Caki2 (cell line): ENCODE data around the gene UBR2. TPM values are rescaled to one million over a fixed set of nuclear protein-coding genes. Genes with fewer than 3 reads are reported as not detected.
"Not testable (repeated sequence)": the region's sequence is repeated elsewhere in the genome, so short reads cannot be mapped to it uniquely, and the experiment has no call there.

Experiments used
- DNase-seq: peaks from one replicate; pipeline ENCODE4 v3.0.0-alpha.2; 2015; ENCODE audit warnings: low read depth
- in situ Hi-C: cut with HindIII; loops from 2 replicates; pipeline ENCODE4 v1.10.0; 2016; ENCODE audit warnings: low sequenced_read_pairs, low pct_unique_long_range_greater_than_20kb, mixed read lengths
- total RNA-seq: library from RNA; depleted of rRNA; stranded (reverse); fragments of >200 nt; shearing (Covaris generic); gene quantifications from 2 replicates; pipeline ENCODE4 v1.2.3, GENCODE V29; 2014; ENCODE audit warnings: low replicate concordance

UBR2 gene
- total RNA-seq, 1 experiment from 2014 or later, result 10.6 TPM

GRCh38 chr6:42661540-42662153 lies 97.8 kb downstream of the UBR2 start:
- in situ Hi-C loops, result no loop called here
- peak; percentile 59 for DNase-seq

GRCh38 chr6:42664718-42665117 lies 100.9 kb downstream of the UBR2 start:
- in situ Hi-C loops, result no loop called here
- no peak for DNase-seq

DNA sequence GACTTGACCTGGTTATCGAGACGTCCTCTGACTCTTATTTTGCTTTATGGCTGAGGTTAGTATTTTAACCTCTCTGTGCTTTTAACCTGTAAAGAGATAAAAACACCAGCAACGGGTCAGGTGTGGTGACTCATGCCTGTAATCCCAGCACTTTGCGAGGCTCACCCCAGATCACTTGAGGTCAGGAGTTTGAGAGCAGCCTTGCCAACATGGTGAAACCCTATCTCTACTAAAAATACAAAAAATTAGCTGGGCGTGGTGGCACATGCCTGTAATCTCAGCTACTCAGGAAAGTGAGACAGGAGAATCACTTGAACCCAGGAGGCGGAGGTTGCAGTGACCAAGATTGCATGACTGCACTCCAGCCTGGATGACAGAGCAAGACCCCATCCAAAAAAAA lies 110.5 kb downstream of the UBR2 start:
- peak; percentile 27 for DNase-seq
- in situ Hi-C loops, result not testable (repeated sequence)

GRCh38 chr6:42674780-42675179 lies 111.0 kb downstream of the UBR2 start:
- no peak for DNase-seq
- in situ Hi-C loops, result no loop called here

DNA sequence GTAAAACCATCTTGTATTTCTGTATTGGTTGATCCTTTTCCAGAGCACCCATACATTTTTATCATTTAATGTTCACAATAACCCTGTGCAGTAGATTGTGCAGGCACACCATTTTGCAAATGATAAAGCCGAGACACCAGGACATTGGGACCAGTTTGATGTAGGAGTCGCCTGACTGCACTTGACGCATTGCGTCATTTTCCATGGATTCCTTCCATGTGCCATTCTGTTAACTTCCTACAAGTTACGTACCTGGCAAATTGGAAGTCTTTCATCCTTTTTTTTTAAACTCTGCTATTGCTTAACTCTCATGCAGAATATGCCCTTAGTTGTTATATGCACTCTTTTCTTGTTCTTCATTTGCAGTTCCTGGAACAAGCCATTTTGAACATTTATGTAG lies 115.5 kb downstream of the UBR2 start:
- DNase-seq, result no peak
- in situ Hi-C loops, result no loop called here

GRCh38 chr6:42688281-42688680 lies 124.5 kb downstream of the UBR2 start:
- in situ Hi-C loops, result no loop called here
- no peak for DNase-seq

- peak; percentile 41 for DNase-seq
- in situ Hi-C loops, result no loop called here
These were observed 125.5 kb downstream of the UBR2 start for GRCh38 chr6:42689371-42689770.

DNA sequence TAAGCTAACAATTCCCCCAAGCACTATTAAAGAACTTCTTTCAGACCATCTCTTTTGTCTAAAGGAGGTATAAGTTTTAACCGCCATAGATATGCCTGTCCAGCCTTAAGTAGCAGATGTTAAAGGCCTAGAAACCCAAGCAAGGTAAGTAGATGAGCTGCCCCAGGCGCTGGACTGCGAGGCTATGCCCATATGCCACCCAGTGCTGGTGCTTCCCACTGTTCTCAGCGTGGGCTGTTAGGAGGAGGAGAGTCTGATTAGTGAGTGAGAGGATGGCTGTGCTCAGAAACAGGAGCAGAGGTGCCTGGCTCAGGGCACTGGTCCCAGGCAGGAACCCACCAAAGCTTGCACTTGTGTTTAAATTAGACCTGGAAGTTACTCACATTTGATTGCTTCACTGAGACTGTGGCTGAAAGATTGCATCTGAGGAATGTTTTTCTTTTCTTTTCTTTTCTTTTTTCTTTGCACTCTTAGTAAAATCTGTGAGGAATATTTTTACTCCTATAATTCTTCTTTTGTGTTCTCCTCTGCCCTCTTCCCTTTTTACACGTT lies 126.4 kb downstream of the UBR2 start:
- in situ Hi-C loops, result no loop called here
- no peak for DNase-seq

DNA sequence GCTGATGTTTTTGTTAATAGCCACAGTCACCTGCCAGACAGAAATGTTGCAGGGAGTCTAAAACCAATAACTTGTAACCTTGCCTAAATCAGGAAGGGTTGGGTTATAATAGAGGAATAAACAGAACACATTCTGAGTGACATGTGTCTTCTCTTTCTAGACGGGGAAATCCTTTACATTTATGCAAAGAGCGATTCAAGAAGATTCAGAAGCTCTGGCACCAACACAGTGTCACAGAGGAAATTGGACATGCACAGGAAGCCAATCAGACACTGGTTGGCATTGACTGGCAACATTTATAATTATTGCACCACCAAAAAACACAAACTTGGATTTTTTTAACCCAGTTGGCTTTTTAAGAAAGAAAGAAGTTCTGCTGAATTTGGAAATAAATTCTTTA lies 127.0 kb downstream of the UBR2 start:
- in situ Hi-C loops, result no loop called here
- DNase-seq, result no peak

- in situ Hi-C loops, result no loop called here
- DNase-seq, result peak; percentile 90
These were observed 128.5 kb downstream of the UBR2 start for GRCh38 chr6:42692137-42692911.

GRCh38 chr6:42693725-42694323 lies 130.0 kb downstream of the UBR2 start:
- DNase-seq, result no peak
- in situ Hi-C loops, result no loop called here

- in situ Hi-C loops, result no loop called here
- no peak for DNase-seq
These were observed 130.8 kb downstream of the UBR2 start for GRCh38 chr6:42694586-42694985.

- in situ Hi-C loops, result no loop called here
- no peak for DNase-seq
These were observed 132.9 kb downstream of the UBR2 start for GRCh38 chr6:42696526-42697267.

DNA sequence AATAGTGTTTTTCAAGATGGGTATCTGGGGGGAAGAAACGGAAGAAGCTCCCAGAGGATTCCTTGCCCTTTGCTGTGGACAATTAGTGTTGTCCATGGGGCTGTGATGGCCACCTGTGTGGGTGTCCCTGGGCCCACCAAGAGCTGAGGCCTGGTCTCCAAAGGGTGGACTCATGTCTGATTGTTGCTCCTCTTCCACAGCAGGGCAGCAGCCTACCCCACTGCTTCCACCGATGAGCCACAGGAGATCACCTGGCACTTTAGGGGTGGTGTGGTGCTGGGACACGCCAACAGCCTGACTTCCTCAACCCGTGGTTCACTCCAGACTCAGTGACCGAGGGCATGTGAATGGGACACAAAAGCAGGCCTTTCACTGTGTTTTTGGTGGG lies 133.4 kb downstream of the UBR2 start:
- in situ Hi-C loops, result no loop called here
- no peak for DNase-seq

DNA sequence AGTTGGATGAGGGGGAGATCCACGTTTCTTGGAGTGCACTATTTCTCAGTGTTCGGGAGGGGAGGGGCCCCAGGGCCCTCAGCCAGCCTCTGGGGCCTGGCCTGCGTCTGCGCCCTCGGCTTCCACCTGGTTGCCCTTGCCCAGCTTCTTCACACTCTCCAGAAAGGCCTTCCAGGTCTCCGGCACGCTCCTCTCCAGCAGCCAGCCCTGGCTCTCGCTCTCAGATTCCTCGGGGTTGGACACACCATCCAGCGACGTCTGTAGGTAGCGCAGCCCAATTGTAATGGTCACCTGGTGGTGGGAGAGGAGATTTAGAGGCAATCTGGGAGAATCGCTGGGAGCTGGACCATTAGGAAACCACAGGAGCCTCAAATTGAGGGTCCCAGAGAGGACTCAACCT lies 134.4 kb downstream of the UBR2 start:
- no peak for DNase-seq
- in situ Hi-C loops, result no loop called here

- DNase-seq, result peak; percentile 67
- in situ Hi-C loops, result no loop called here
These were observed 138.4 kb downstream of the UBR2 start for GRCh38 chr6:42702200-42702599.

DNA sequence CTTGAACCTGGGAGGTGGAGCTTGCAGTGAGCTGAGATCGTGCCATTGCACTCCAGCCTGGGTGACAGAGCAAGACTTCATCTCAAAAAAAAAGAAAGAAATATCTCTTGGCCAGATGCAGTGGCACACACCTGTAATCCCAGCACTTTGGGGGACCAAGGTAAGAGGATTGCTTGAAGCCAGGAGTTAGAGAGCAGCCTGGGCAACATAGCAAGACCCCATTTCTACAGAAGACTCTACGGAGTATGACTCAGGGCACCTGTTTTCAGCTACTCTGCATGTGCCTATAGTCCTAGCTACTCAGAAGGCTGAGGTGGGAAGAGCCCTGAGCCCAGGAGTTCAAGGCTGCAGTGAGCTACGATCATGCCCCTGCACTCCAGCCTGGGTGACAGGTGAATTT lies 139.0 kb downstream of the UBR2 start:
- in situ Hi-C loops, DNase-seq: not testable (repeated sequence)

- DNase-seq, result no peak
- in situ Hi-C loops, result no loop called here
These were observed 140.6 kb downstream of the UBR2 start for GRCh38 chr6:42704251-42704936.
